22Rv1 (cell line): ENCODE data around the gene HSPA2.

ENCODE experiments used
- ZFX ChIP-seq: fragments of 450-650 bp; IDR thresholded peaks from 2 replicates; pipeline ENCODE4 v1.6.1; 2017; ENCODE audit warnings: antibody characterized with exemption, borderline replicate concordance
- TF ChIP-seq, protein P1 (sequence below): fragments of 450-650 bp; IDR thresholded peaks from 2 replicates; pipeline ENCODE4 v1.5.1; 2017; ENCODE audit warnings: mild to moderate bottlenecking

DNA sequence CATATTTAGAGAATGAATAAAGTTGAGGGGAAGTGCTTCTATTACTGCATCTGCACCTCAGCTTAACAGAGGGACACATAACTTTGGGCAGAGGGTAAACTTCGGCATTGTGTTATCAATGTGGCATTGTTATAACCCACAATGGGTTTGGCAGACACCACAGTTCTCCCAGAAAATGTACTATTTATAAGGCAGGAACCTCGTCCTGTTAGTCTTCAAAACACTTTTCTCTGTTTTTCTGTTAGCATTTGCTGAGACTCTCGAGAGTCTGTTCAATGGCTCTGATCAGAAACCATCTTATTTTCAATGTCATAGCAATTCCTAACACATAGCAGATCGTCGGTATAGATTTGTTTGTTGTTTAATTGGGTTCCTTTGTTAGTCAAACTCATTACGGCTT lies 23.2 kb downstream of the HSPA2 start:
- TF ChIP-seq, protein P1, sequence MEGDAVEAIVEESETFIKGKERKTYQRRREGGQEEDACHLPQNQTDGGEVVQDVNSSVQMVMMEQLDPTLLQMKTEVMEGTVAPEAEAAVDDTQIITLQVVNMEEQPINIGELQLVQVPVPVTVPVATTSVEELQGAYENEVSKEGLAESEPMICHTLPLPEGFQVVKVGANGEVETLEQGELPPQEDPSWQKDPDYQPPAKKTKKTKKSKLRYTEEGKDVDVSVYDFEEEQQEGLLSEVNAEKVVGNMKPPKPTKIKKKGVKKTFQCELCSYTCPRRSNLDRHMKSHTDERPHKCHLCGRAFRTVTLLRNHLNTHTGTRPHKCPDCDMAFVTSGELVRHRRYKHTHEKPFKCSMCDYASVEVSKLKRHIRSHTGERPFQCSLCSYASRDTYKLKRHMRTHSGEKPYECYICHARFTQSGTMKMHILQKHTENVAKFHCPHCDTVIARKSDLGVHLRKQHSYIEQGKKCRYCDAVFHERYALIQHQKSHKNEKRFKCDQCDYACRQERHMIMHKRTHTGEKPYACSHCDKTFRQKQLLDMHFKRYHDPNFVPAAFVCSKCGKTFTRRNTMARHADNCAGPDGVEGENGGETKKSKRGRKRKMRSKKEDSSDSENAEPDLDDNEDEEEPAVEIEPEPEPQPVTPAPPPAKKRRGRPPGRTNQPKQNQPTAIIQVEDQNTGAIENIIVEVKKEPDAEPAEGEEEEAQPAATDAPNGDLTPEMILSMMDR = no peak
- TF ChIP-seq ZFX = no peak
